Measurements from ENCODE around the gene DACH1.

DNA sequence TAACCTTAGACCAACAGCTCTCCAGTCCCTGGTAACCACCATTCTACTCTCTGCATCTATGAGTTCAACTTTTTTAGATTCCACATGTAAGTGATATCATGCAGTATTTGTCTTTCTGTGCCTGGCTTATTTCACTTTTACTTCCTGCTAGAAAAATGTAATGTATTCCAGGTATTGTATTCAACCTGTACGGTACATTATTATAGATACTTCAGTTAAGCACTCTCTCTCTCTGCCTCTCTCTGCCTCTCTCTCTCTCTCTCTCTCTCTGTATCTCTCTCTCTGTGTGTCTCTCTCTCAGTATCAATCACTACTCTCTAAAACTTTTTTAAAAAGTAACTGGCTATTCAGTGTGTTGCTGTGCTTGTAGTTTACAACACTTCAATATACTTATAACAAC lies 8.4 kb downstream of the DACH1 start:
- TF ChIP-seq IRF2 (CRISPR knock-in tag; IDR thresholded peaks at IDR 0.05; ENCODE audit: borderline replicate concordance, low read depth) (no peak), SOX15 (CRISPR knock-in tag; IDR thresholded peaks at IDR 0.05) (no peak), CBFB (CRISPR knock-in tag; IDR thresholded peaks at IDR 0.05; ENCODE audit: low read depth) (no peak), NFYB (CRISPR knock-in tag; conservative IDR thresholded peaks at IDR 0.05; ENCODE audit: low read depth) (no peak), MXD4 (CRISPR knock-in tag; IDR thresholded peaks at IDR 0.05; ENCODE audit: borderline replicate concordance) (no peak), ESRRA (CRISPR knock-in tag; IDR thresholded peaks at IDR 0.05; ENCODE audit: borderline replicate concordance) (no peak), TEAD4 (CRISPR knock-in tag; IDR thresholded peaks at IDR 0.05) (no peak), ZNF416 (CRISPR knock-in tag; IDR thresholded peaks at IDR 0.05) (no peak), SP1 (CRISPR knock-in tag; conservative IDR thresholded peaks at IDR 0.05) (no peak)
- TF ChIP-seq, protein P1, sequence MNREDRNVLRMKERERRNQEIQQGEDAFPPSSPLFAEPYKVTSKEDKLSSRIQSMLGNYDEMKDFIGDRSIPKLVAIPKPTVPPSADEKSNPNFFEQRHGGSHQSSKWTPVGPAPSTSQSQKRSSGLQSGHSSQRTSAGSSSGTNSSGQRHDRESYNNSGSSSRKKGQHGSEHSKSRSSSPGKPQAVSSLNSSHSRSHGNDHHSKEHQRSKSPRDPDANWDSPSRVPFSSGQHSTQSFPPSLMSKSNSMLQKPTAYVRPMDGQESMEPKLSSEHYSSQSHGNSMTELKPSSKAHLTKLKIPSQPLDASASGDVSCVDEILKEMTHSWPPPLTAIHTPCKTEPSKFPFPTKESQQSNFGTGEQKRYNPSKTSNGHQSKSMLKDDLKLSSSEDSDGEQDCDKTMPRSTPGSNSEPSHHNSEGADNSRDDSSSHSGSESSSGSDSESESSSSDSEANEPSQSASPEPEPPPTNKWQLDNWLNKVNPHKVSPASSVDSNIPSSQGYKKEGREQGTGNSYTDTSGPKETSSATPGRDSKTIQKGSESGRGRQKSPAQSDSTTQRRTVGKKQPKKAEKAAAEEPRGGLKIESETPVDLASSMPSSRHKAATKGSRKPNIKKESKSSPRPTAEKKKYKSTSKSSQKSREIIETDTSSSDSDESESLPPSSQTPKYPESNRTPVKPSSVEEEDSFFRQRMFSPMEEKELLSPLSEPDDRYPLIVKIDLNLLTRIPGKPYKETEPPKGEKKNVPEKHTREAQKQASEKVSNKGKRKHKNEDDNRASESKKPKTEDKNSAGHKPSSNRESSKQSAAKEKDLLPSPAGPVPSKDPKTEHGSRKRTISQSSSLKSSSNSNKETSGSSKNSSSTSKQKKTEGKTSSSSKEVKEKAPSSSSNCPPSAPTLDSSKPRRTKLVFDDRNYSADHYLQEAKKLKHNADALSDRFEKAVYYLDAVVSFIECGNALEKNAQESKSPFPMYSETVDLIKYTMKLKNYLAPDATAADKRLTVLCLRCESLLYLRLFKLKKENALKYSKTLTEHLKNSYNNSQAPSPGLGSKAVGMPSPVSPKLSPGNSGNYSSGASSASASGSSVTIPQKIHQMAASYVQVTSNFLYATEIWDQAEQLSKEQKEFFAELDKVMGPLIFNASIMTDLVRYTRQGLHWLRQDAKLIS (CRISPR knock-in tag; IDR thresholded peaks at IDR 0.05; ENCODE audit: borderline replicate concordance): no peak
- TF ChIP-seq, protein P2, sequence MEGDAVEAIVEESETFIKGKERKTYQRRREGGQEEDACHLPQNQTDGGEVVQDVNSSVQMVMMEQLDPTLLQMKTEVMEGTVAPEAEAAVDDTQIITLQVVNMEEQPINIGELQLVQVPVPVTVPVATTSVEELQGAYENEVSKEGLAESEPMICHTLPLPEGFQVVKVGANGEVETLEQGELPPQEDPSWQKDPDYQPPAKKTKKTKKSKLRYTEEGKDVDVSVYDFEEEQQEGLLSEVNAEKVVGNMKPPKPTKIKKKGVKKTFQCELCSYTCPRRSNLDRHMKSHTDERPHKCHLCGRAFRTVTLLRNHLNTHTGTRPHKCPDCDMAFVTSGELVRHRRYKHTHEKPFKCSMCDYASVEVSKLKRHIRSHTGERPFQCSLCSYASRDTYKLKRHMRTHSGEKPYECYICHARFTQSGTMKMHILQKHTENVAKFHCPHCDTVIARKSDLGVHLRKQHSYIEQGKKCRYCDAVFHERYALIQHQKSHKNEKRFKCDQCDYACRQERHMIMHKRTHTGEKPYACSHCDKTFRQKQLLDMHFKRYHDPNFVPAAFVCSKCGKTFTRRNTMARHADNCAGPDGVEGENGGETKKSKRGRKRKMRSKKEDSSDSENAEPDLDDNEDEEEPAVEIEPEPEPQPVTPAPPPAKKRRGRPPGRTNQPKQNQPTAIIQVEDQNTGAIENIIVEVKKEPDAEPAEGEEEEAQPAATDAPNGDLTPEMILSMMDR (IDR thresholded peaks at IDR 0.05): no peak
- TF ChIP-seq, protein P3, sequence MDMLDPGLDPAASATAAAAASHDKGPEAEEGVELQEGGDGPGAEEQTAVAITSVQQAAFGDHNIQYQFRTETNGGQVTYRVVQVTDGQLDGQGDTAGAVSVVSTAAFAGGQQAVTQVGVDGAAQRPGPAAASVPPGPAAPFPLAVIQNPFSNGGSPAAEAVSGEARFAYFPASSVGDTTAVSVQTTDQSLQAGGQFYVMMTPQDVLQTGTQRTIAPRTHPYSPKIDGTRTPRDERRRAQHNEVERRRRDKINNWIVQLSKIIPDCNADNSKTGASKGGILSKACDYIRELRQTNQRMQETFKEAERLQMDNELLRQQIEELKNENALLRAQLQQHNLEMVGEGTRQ (CRISPR knock-in tag; IDR thresholded peaks at IDR 0.05): no peak
